IMR-90 (cell line): ENCODE results near the gene METRNL. TPM values are rescaled to one million over a fixed set of nuclear protein-coding genes. Genes with fewer than 3 reads are reported as not detected.

Experiments
- ATAC-seq: fragments of 200-7000 bp; cut with Tn5 transposase; 2 replicates; pipeline ENCODE4 v1.9.1; 2020; ENCODE audit warnings: low read depth, mild to moderate bottlenecking, moderate library complexity
- BruUV-seq: library from RNA; stranded (reverse); fragments of 400-500 nt; replicated peaks from 2 replicates; lab custom pipeline; 2021; lab: Mats Ljungman, UMichigan
- CTCF ChIA-PET: fragments of 300-600 bp; formaldehyde crosslinking; extraction: SDS; loops from one replicate; lab custom pipeline; 2021; ENCODE audit warnings: antibody characterized with exemption; lab: Yijun Ruan, JAX
- POLR2A ChIA-PET: fragments of 300-600 bp; sonication (Branson Sonifier 250); formaldehyde crosslinking; loops from one replicate; lab custom pipeline; 2022; ENCODE audit warnings: antibody characterized with exemption; ENCODE audit not compliant: unreplicated experiment; lab: Charles Lee
- DNase-seq: peaks from one replicate; pipeline ENCODE4 v3.0.0; 2013
- H2AFZ ChIP-seq: replicated peaks from 2 replicates; pipeline ENCODE3; 2013; ENCODE audit warnings: low read length, mild to moderate bottlenecking; ENCODE audit not compliant: poor library complexity
- H2AK5ac ChIP-seq: 2 replicates; pipeline ENCODE4 v1.6.1; 2013; ENCODE audit warnings: low read depth, low read length, inconsistent platforms
- H2AK9ac ChIP-seq: replicated peaks from 2 replicates; pipeline ENCODE3; 2013; ENCODE audit warnings: mild to moderate bottlenecking, low read depth, low read length, moderate library complexity; ENCODE audit not compliant: poor library complexity
- H2BK120ac ChIP-seq: 2 replicates; pipeline ENCODE4 v1.6.1; 2013; ENCODE audit warnings: low read depth, low read length, inconsistent platforms
- H2BK15ac ChIP-seq: 3 replicates; pipeline ENCODE4 v1.6.1; 2013; ENCODE audit warnings: low read depth, low read length, inconsistent platforms
- H2BK20ac ChIP-seq: 2 replicates; pipeline ENCODE4 v1.6.1; 2013; ENCODE audit warnings: low read depth, mild to moderate bottlenecking, inconsistent platforms, low read length, moderate library complexity
- H2BK5ac ChIP-seq: 2 replicates; pipeline ENCODE4 v1.6.1; 2013; ENCODE audit warnings: mild to moderate bottlenecking, low read depth, low read length, inconsistent platforms; ENCODE audit not compliant: poor library complexity, severe bottlenecking
- H3K14ac ChIP-seq: replicated peaks from 2 replicates; pipeline ENCODE4 v1.6.1; 2013; ENCODE audit warnings: low read depth, low read length, inconsistent platforms
- H3K18ac ChIP-seq: 2 replicates; pipeline ENCODE4 v1.6.1; 2013; ENCODE audit warnings: low read depth, low read length, control low read depth
- H3K23ac ChIP-seq: 2 replicates; pipeline ENCODE4 v1.6.1; 2013; ENCODE audit warnings: low read depth, low read length, inconsistent platforms
- H3K27ac ChIP-seq: 2 replicates; pipeline ENCODE4 v1.5.1; 2013; ENCODE audit warnings: mild to moderate bottlenecking, control low read depth, low read length; ENCODE audit not compliant: insufficient read depth
- H3K27me3 ChIP-seq: 2 replicates; pipeline ENCODE4 v1.6.1; 2013; ENCODE audit warnings: low read length; ENCODE audit not compliant: control insufficient read depth, insufficient read depth
- H3K36me3 ChIP-seq: 2 replicates; pipeline ENCODE4 v1.6.1; 2013; ENCODE audit warnings: low read length, mixed read lengths; ENCODE audit not compliant: control insufficient read depth, insufficient read depth
- H3K4ac ChIP-seq: 2 replicates; pipeline ENCODE4 v1.6.1; 2013; ENCODE audit warnings: low read depth, low read length, inconsistent platforms
- H3K4me1 ChIP-seq: 2 replicates; pipeline ENCODE4 v1.6.1; 2013; ENCODE audit warnings: low read length, mixed read lengths; ENCODE audit not compliant: control insufficient read depth, insufficient read depth
- H3K4me2 ChIP-seq: 2 replicates; pipeline ENCODE4 v1.6.1; 2013; ENCODE audit warnings: low read depth, mild to moderate bottlenecking, control low read depth, low read length, moderate library complexity
- H3K4me3 ChIP-seq: 2 replicates; pipeline ENCODE4 v1.5.1; 2013; ENCODE audit warnings: low read depth, mild to moderate bottlenecking, control low read depth, low read length, moderate library complexity; ENCODE audit not compliant: insufficient read depth
- H3K56ac ChIP-seq: 2 replicates; pipeline ENCODE4 v1.6.1; 2013; ENCODE audit warnings: low read length, inconsistent platforms; ENCODE audit not compliant: insufficient read depth; ENCODE audit errors: extremely low read depth
- H3K79me1 ChIP-seq, 2 experiments: 2 replicates each; pipeline ENCODE4 v1.6.1; 2013; ENCODE audit warnings: low read length in 2 of 2, inconsistent platforms in 1 of 2, low read depth in 1 of 2
- H3K9ac ChIP-seq: 2 replicates; pipeline ENCODE4 v1.6.1; 2013; ENCODE audit warnings: low read depth, low read length, control low read depth
- H3K9me1 ChIP-seq: 2 replicates; pipeline ENCODE4 v1.6.1; 2013; ENCODE audit warnings: low read length, inconsistent platforms; ENCODE audit not compliant: insufficient read depth
- H3K9me3 ChIP-seq: 2 replicates; pipeline ENCODE4 v1.6.1; 2013; ENCODE audit warnings: low read length; ENCODE audit not compliant: control insufficient read depth, insufficient read depth
- H4K20me1 ChIP-seq: 2 replicates; pipeline ENCODE4 v1.6.1; 2013; ENCODE audit warnings: low read length, inconsistent platforms; ENCODE audit not compliant: insufficient read depth
- H4K5ac ChIP-seq: 2 replicates; pipeline ENCODE4 v1.6.1; 2013; ENCODE audit warnings: mild to moderate bottlenecking, low read depth, low read length, control low read depth
- H4K8ac ChIP-seq, 2 experiments: 2 replicates each; pipeline ENCODE4 v1.6.1; 2013; ENCODE audit warnings: low read depth in 2 of 2, low read length in 2 of 2, control low read depth in 1 of 2, inconsistent platforms in 1 of 2
- H4K91ac ChIP-seq: 2 replicates; pipeline ENCODE4 v1.6.1; 2013; ENCODE audit warnings: low read depth, low read length, inconsistent platforms; ENCODE audit not compliant: insufficient read depth
- BHLHE40 ChIP-seq: fragments of 150-350 bp; IDR thresholded peaks from 2 replicates; pipeline ENCODE4 v1.6.1; 2016; ENCODE audit warnings: mild to moderate bottlenecking, low read depth, low read length
- CEBPB ChIP-seq: IDR thresholded peaks from 2 replicates; pipeline ENCODE4 v1.6.1; 2012; ENCODE audit warnings: low read depth, low read length, improper control_type of control experiment
- CHD1 ChIP-seq: IDR thresholded peaks from 2 replicates; pipeline ENCODE4 v1.6.1; 2012; ENCODE audit warnings: low read depth, low read length, improper control_type of control experiment
- CTCF ChIP-seq: conservative IDR thresholded peaks from 2 replicates; pipeline ENCODE4 v1.5.1; 2012; ENCODE audit warnings: mild to moderate bottlenecking, low read depth, low read length, improper control_type of control experiment
- ELK1 ChIP-seq: fragments of 150-350 bp; IDR thresholded peaks from 2 replicates; pipeline ENCODE4 v1.6.1; 2016; ENCODE audit warnings: low read depth, mild to moderate bottlenecking, low read length, moderate library complexity, borderline replicate concordance
- FOS ChIP-seq: fragments of 150-350 bp; IDR thresholded peaks from 2 replicates; pipeline ENCODE4 v1.6.1; 2016; ENCODE audit warnings: low read depth, low read length
- MAFK ChIP-seq: IDR thresholded peaks from 2 replicates; pipeline ENCODE4 v1.6.1; 2012; ENCODE audit warnings: low read depth, low read length, improper control_type of control experiment
- MAZ ChIP-seq: IDR thresholded peaks from 2 replicates; pipeline ENCODE4 v1.6.1; 2012; ENCODE audit warnings: low read depth, mild to moderate bottlenecking, low read length, improper control_type of control experiment, moderate library complexity, borderline replicate concordance
- MXI1 ChIP-seq: IDR thresholded peaks from 2 replicates; pipeline ENCODE4 v1.6.1; 2012; ENCODE audit warnings: low read depth, mild to moderate bottlenecking, low read length, moderate library complexity, borderline replicate concordance
- NFE2L2 ChIP-seq: fragments of 150-350 bp; IDR thresholded peaks from 2 replicates; pipeline ENCODE4 v1.6.1; 2016; ENCODE audit warnings: low read depth, mild to moderate bottlenecking, low read length
- POLR2A ChIP-seq: IDR thresholded peaks from 2 replicates; pipeline ENCODE4 v1.6.1; 2012; ENCODE audit warnings: mild to moderate bottlenecking, low read depth, low read length
- RAD21 ChIP-seq: IDR thresholded peaks from 2 replicates; pipeline ENCODE4 v1.6.1; 2012; ENCODE audit warnings: low read length, improper control_type of control experiment
- RCOR1 ChIP-seq: IDR thresholded peaks from 2 replicates; pipeline ENCODE4 v1.6.1; 2012; ENCODE audit warnings: mild to moderate bottlenecking, low read length, improper control_type of control experiment; ENCODE audit not compliant: insufficient replicate concordance
- RFX5 ChIP-seq: IDR thresholded peaks from 2 replicates; pipeline ENCODE4 v1.8.0; 2012; ENCODE audit warnings: low read depth, mild to moderate bottlenecking, low read length, moderate library complexity
- SMC3 ChIP-seq: fragments of 150-350 bp; IDR thresholded peaks from 2 replicates; pipeline ENCODE4 v1.6.1; 2016; ENCODE audit warnings: low read depth, mild to moderate bottlenecking, antibody characterized with exemption, low read length, moderate library complexity
- USF2 ChIP-seq: fragments of 150-350 bp; IDR thresholded peaks from 2 replicates; pipeline ENCODE4 v1.6.1; 2017; ENCODE audit warnings: mild to moderate bottlenecking, antibody characterized with exemption, low read length, low read depth
- WGBS, 2 experiments: methylation state at CpG; one replicate each; pipeline versions ENCODE4 v1.1.5 to v1.1.7; 2013; ENCODE audit warnings: missing lambda C conversion rate in 2 of 2; ENCODE audit not compliant: insufficient read length in 1 of 2; ENCODE audit errors: extremely low coverage in 2 of 2; 5-methylcytosine and 5-hydroxymethylcytosine counted together
- dilution Hi-C: fragments of 300-500 bp; cut with HindIII; formaldehyde crosslinking; loops from one replicate; pipeline ENCODE4 v1.14.3; 2018; ENCODE audit warnings: low sequenced_read_pairs; ENCODE audit not compliant: unreplicated experiment
- in situ Hi-C: fragments of 300-500 bp; cut with MboI; formaldehyde crosslinking; loops from 3 replicates; pipeline ENCODE4 v1.14.3; 2019; ENCODE audit warnings: low sequenced_read_pairs, inconsistent platforms, mixed read lengths
- intact Hi-C: fragments of 100-400 bp; cut with micrococcal nuclease; formaldehyde crosslinking; loops from 2 replicates; pipeline ENCODE4 v1.10.0; 2022
- polyA plus RNA-seq, 3 experiments: library from polyadenylated mRNA; depleted of rRNA; stranded (reverse); fragments of >200 nt; gene quantifications; 2 replicates each; pipeline ENCODE4 v1.2.3, GENCODE V29; 2012; ENCODE audit warnings: low replicate concordance in 1 of 3
- total RNA-seq: library from RNA; depleted of rRNA; stranded (reverse); fragments of >200 nt; gene quantifications from 2 replicates; pipeline ENCODE4 v1.2.3, GENCODE V29; 2012

The METRNL gene
- total and polyA plus RNA-seq, 2 of the 4 experiments (the other 2 are of a cell fraction) = 17.9 to 48.2 TPM

- Histone ChIP-seq H4K20me1 (no peaks in the 10 kb centered on the region), H3K27ac (no peak overlapping the region), H2BK15ac (no peak overlapping the region), H3K4me2 (no peak overlapping the region), H2BK5ac (no peak overlapping the region), H2AK9ac (no peak overlapping the region), H3K18ac (no peak overlapping the region), H3K14ac (no peak overlapping the region), H2AFZ (no peak overlapping the region), H2BK120ac (no peak overlapping the region), H4K8ac (no peak overlapping the region), H2BK20ac (no peak overlapping the region), H4K91ac (no peak overlapping the region; the same call in 1 of the 2 replicates), H3K4me1 (peaks cover 1% of the 10 kb centered on the region; the same call in 1 of the 2 replicates), H4K5ac (no peak overlapping the region), H3K9ac (no peak overlapping the region), H3K56ac (no peak overlapping the region), H3K4me3 (no peak overlapping the region), H3K27me3 (peaks cover 5% of the 10 kb centered on the region; the same call in 1 of the 2 replicates), H3K9me1 (peaks cover 6% of the 10 kb centered on the region; the same call in 1 of the 2 replicates), H3K4ac (no peak overlapping the region), H3K79me1 (no peaks in the 10 kb centered on the region), H3K23ac (no peak overlapping the region), H2AK5ac (no peak overlapping the region), H3K36me3 (no peaks in the 10 kb centered on the region), H3K9me3 (no peaks in the 10 kb centered on the region)
- no peak for TF ChIP-seq RAD21
- TF ChIP-seq CTCF = no peak
- no peak for TF ChIP-seq FOS
- no peak for TF ChIP-seq RFX5
- TF ChIP-seq MAFK = no peak
- TF ChIP-seq POLR2A = no peak
- no peak for TF ChIP-seq MAZ
- no peak for TF ChIP-seq RCOR1
- no peak for TF ChIP-seq NFE2L2
- no peak for TF ChIP-seq BHLHE40
- TF ChIP-seq SMC3 = no peak
- TF ChIP-seq ELK1 = no peak
- no peak for TF ChIP-seq CEBPB
- TF ChIP-seq USF2 = no peak
- no peak for TF ChIP-seq CHD1
- TF ChIP-seq MXI1 = no peak
- ChIA-PET CTCF (no interaction called here), POLR2A (no interaction called here)
- ATAC-seq = no peak
- dilution Hi-C loops = no loop called here
- intact Hi-C loops = no loop called here
- DNase-seq = no peak
- no TSS peak for BruUV-seq
- WGBS, 2 experiments = 87% methylated on average over 12 of the region's 32 CpGs; no CpG with 5 or more reads in 1 of the 2 experiments
- in situ Hi-C loops = no loop called here
Measured at GRCh38 chr17:83073389-83074063, 5.9 kb upstream of the METRNL start.
